EH (cell line): ENCODE results near the gene KIAA1671.

Experiments used
- DNase-seq: peaks from one replicate; pipeline ENCODE4 v3.0.0-alpha.2; 2015; ENCODE audit warnings: low read depth

Gene KIAA1671

DNA sequence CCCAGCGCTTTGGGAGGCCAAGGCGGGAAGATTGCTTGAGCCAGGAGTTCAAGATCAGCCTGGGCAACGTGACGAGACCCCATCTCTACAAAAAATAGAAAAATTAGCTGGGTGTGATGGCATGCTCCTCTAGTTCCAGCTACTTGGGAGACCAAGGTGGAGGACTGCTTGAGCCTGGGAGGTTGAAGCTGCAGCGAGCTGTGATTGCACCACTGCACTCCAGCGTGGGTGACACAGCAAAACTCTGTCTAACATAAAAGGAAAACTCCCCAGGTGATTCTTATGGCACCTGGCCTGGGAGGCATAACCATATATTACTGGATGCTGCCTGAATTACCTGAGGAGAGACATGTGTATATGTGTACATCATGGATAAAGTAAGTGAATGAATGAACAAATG is 29.1 kb downstream of the KIAA1671 start:
- no peak for DNase-seq

DNA sequence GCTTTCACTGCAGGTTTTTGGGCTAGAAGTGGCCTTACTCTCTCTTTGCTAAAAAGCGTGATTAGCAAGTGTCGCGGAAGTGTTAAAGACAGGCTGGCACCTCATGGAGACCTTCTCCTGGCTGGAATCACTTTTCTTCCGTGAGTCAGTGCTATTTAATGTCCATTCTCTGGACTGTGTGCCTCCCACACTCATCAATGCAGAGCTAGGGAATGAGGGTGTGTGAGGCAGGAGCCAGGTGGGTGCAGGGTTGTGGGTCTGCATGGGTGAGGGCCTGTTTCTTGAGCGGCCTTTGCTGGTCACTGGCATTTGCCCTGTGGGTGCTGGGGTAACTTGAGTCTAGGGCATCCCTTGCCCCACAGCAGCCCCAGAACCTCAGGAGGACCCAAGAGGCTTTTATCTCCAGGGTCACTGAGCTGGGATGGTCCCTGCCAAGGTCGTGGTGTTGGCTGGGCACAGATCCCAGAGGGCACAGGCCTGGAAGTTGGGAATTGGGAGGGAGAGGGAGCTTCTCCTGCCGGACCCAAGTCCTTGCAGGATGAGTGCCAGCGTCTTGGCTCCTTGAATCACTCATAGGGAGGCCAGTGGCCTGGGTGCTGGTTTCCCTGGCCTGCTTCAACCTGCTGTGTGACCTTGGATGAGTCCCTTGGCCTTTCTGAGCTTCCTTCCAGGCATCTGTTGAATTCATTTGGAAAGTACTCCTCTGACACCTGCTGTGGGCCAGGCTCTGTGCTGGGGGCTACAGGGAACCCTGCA is 30.0 kb downstream of the KIAA1671 start:
- no peak for DNase-seq

DNA sequence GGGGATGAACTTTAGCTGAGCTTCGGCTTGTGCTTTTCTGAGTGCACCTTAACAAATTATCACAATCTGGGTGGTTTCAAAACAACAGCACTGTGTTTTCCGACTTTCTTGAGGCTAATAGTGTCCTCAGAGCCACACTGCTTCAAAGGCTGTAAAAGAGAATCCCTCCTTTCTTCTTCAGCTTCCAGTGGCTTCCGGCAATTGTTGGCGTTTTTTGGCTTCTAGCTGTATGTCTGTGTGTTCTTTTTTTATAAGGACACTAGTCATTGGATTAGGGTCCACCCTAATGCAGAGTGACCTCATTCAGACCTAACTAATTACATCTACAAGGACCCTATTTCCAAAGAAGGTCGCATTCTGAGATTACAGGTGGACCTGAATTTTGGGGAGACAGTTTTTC is 30.6 kb downstream of the KIAA1671 start:
- no peak for DNase-seq

DNA sequence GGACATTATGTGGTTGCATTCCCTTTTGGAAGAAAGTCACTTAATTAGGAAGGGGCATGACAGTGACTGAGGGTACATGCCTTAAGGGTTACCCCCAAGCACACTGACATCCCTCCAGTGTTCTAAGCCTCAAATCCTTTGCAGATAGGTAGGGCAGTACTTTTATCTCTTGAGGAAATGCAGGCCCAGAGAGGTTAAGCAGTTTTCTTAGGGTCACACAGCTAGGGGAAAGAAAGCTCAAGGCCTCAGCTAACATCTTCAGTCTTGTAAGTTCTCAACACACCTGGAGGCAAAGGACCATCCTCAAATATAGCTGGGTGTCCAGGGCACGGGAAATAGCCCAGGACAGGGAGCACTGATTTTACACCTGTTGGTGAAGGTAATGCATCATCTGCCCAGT is 31.6 kb downstream of the KIAA1671 start:
- DNase-seq = no peak

DNA sequence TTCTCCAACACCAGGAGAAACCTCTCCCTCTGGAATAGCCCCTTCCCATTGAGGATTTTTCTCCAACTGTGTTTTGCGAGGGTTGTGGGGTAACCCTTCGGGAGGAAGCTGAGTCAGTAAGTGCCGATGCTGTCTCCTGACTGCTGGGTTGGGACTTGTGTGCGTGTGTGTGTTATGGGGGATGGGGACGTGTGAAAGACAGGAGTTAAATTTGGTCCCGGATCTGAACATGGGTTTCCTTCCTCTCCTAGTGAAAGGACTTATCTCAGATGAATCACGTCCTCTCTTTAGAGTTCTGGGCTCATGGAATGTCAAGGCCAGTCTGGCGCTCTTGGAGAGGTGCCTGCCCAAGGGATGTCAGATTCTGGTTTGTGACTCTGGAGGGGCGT is 33.3 kb downstream of the KIAA1671 start:
- no peak for DNase-seq

DNA sequence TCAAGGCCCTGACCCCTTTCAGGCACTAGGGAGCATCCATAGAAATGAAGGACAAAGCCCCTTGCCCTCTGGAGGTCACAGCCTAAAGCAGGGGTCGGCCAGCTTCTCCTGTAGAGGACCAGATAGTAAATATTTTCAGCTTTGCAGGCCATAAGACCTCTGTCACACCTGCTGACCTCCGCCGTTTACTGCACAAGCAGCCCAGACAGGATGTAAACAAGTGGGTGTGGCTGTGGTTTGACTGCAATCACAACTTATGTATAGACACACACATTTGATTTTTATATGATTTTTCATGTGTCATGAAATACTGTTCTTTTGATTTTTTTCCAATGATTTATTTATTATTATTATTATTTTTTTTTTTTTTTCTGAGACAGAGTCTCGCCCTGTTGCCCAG is 34.3 kb downstream of the KIAA1671 start:
- no peak for DNase-seq

DNA sequence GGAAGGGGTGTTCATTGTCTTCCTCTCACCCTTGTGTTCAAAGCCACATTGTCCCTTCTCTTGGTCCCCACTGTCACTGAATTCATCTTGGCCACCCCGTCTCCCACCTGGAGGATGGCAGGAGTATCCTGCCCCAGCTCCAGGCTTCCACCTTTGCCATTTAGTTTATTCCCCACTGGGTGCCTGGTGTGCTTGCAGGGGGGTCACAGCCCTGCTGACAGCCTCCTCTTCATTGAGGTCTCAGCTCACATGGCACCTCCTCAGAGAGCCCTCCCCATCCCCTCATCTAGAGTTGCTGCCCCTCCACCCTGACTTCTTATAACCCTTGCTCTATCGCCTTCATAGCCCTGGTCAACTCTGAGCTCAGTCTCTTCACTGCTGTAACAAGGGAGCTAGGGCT is 36.6 kb downstream of the KIAA1671 start:
- DNase-seq = no peak

DNA sequence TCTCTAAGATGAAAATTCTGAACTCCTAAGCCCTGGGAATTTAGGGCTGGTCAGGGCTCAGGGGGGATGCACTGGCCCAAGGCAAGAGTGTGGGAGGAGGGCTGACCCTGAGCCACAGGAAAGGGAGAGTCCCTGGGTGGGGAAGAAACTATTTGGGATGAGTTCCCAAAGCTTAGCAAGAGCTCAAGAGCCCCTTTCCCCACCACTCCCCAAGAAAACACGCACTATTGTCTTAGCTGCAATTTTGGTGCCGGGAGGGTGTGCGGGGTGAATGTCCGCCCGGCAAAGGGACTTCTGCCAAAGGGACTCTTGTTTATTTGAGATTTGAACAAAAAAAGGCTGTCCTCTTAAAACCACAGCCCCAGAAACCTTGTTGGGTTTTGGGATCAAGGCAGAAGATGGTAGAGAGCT is 37.0 kb downstream of the KIAA1671 start:
- DNase-seq = no peak

DNA sequence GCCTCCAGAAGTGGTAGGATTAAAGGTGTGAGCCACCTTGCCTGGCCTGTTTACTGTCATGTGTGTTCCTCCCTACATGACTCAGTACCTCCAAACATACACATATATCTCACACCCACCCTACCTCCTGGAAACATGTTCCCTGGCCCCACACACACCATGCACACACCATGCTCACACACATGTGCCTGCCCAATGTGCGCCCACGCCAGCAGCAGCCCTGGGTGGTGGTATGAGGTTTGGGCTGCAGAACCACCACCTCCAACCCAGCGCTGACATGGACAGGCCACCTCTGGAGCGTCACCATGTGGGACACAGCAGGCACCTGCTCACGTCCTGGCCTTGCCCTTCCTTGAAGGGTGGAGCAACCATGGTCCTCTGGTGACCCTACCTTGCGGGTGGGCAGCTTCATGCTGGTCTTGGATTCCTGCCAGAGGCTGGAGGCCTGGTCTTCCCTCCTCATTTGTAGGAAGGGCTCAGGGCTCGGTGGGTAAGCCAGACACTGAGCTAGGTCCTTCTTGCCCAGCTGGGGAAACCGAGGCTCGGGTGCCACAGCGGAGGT is 37.9 kb downstream of the KIAA1671 start:
- DNase-seq = no peak

DNA sequence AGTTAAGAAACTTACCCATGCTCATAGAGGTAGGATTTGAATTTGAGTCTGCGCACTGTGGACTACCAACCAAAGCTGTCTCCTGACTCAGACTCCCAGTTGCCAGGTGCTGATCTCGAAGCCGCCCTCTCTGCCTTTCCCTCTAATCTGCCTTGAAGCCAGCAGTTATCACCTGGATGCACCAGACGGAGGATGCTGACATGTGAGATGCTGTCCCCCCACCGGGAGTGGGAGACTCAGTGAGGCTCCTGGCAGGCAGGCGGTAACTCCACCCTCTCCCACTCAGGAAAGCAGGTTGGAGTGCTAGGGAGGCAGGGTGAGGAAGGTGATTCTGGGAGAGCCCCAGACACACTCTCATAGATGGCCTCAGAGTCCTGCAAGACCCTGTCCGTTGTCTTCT is 40.4 kb downstream of the KIAA1671 start:
- DNase-seq = no peak

DNA sequence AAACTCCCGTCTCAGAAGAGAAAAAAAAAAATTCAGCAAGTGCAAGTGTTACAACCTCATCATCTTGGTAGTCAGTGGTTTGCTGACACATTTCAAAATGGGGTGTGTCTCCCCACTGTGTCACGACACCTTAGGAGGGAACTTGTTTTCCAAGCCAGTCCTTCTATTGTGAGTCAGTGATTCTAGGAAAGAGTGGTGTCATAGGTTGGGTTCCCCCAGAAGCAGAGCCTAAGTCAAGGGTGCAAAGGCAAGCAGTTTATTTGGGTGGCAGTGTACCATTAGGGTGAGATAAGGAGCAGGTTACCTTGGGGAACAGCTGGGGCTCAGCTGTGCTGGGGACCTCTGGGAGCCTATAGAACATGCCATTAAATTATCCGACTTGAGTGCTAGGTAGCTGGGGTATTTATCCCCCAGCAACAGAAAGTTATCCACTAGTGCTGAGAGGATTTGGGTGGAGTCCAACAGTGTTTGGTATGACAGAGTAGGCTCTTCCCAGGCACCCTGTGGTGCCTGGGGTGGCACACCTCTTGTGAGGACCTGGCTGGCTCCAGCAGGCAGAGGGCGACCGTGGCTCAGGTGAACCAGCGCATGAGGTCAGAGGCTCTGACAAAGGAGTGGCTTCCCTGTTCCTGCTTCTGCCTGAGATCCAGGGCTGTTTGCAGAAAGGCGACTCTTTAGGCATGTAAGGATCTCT is 41.7 kb downstream of the KIAA1671 start:
- DNase-seq = no peak

DNA sequence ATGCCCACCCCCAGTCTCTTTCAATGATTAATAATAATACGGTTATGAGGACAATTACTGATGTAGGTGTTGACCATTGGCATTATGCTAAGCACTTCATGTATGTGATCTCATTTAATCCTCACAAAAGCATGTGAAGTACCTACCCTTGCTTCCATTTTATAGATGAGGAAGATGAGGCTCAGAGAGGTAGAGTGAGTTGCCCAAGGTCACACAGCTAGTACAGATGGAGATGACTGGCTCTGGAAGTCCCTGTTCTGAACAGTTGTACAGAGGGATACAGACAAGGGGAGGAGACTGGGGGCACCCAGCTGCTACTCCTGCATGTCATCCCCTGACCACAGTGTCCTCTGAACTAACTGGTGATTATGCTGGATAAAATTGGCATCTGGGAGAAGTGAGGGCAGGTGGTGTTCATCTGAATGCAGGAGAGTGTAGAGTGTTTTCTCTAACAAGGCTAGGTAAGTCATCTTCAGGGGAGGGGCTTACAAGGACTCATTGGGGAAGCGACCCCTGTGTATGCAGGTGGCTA is 43.2 kb downstream of the KIAA1671 start:
- no peak for DNase-seq

DNA sequence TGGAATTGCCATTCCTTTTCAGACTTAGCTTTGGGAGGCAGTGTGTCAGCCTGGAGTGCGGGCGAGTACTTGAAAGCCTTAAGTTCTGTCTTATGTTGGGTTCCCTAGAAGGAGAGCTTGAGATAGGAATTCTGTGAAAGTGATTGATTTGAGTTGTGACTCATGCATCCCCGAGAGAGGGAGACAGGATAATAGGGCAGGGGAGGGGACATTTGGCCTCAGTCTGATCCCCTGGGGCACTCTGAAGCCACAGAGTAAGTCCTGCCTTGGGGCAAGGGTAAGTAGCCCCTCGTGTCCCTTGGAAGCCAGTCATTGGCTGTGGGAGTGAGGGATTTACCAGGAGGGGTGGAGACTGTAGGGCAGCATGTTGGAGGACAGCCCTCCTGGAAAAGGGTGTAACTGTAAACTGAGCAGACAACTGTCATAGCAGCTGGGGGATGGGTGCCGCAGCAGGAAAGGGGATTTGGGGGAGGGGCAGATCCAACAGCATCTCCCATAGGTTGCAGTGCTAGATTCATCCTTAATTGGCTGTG is 44.0 kb downstream of the KIAA1671 start:
- DNase-seq = no peak

DNA sequence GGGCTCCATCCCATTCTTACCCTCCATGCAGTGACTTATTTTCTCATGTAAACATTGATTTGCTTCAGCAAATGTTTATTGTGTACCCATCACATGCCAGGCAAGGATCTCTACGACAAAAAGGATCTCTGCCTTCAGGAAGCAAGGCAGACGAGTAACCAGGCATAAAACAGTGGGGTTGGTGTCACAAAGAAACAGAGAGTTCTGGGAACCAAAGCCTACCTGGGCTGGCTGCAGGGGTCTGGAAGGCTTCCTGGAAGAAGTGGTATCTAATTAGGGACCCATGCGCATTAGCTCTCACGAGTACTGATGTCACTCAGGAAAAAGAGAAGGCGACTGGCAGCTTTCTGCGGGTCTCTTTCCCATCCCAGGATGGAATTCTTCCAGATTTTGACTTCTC is 44.5 kb downstream of the KIAA1671 start:
- DNase-seq = no peak

DNA sequence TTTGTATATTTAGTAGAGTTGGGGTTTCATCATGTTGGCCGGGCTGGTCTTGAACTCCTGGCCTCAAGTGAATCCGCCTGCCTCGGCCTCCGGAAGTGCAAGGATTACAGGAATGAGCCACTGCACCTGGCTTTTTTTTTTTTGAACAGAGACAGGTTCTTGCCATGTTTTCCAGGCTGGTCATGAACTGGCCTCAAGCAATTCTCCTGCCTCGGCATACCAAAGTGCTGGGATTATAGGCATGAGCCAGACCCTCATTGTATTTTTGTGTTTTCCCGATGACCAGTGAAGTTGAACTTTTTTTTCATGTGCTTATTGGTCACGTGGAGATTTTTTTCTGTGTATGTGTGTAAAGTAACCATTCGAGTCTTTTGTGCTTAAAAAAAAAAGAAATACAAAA is 48.2 kb downstream of the KIAA1671 start:
- DNase-seq = no peak

DNA sequence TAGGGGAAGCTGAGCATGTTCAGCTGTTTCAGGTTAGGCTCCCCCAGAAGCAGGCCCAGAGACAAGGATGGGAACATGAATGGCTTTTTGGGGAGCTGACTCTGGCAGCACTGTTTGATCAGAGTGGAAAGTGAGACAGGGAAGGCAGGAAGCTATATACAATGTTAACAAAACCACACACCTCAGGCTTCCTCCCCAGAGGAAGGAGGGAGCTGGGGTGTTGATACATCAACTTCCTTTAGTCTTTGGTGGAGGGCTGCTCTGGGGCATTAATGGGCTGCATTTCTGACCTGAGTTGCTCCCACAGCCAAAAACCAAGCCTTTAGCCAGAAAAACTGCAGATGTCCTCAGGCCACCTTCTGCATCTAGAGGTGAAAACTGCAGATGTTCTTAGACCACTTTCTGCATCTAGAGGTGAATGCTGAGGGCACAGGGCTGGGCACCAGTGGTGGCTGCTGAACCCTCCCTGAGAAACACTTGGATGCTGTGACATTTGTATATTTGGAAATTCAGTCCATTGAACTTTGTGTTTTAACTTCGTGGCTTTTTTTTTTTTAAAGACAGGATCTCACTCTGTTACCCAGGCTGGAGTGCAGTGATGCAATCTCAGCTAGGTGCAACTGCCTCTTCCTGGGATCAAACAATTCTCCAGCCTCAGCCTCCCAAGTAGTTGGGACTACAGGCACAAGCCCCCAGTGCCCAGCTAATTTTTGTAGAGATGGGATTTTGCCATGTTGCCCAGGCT is 49.9 kb downstream of the KIAA1671 start:
- no peak for DNase-seq

DNA sequence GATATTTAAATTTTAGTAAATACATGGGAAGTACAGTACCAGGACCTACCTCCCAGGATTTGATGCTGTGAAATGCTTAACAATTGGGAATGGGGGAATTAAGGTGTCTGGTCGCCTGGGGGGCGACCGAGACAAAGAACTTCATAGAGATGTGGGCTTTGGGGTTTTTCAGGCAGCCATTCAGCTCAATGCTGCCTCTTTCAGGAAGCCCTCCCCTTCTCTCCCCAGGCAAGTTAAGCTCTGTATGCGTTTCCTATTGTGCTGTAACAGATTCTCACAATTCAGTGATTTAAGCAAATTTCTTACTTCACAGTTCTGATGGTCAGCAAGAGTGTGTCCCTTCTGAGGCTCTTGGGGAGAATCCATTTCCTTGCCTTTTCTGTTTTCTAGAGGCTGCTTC is 53.8 kb downstream of the KIAA1671 start:
- no peak for DNase-seq

DNA sequence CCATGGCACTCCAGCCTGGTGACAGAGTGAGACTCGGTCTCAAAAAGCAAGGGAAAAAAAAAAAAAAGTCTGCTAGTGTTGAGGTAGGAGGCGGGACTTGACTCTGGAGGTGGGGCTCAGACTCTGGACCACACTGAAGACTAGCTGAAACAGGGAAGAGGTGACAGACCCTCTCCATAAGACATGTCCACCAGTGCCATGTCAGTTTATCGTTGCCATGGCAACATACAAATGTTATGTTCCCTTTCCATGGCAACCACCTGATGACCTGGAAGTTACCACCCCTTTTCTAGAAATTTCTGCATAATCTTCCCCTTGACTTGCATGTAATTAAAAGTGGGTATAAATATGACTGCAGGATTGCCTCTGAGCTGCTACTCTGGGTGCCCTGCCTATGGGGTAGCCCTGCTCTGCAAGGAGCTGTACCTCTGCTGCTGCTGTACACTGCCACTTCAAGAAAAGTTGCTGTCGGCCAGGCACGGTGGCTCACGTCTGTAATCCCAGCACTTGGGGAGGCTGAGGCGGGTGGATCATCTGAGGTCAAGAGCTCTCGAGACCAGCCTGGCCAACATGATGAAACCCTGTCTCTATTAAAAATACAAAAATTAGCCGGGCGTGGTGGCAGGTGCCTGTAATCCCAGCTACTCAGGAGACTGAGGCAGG is 55.1 kb downstream of the KIAA1671 start:
- no peak for DNase-seq

DNA sequence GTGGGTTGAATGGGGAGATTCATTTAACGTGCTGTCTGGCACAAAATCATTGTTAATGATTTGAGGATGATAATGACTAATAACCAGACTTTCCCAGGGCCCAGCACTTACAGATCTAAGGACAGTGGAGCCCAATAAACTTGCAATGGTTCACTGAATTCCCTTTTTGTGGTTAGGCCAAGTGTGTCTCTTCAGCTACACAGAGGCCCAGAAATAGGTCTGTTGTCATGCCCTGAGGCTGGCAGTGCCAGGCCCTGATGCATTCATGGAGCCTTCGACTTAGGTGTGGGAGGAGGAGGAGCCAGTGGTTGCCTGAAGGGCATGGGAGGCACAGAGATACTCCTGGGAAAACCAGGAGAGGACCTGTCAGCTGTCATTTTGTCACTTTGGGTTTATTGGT is 56.1 kb downstream of the KIAA1671 start:
- DNase-seq = no peak

DNA sequence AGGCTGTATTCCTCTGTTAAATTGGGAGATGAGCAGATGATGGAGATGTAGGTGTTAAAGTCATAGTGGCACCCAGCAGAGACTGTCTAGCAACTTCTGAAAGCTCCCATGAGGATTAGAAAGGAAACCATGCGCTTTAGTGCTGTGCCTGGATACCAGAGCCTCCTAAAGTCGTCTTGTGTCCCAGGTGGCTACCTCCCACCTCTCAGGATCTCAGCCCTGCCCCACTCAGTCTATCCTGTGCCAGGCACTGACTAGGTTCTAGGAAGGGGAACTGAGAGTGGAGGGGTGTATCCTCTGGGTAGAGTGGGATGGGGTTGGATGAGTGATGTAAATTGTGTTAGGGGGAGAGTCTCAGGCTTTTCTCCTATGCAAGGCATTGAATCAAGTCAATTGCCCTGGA is 60.2 kb downstream of the KIAA1671 start:
- DNase-seq = no peak

DNA sequence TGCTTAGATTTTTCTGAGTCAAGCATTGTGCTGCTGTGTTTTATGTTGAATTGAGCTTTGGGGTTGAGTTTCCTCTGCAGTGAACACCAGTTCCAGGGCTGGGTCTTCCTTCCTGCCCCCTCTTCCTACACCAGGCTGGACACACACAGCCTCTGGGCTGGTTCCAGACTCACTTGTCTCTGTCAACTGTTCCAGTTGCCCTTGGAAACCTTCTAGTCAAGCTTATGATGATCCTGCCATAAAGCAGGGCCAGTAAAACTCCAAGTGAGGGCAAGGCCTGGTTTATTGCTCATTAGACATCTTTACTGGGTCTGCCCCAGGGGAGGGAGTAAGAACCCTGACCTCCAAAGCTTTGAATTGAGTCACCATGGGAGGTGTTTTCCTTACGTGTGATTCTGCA is 61.1 kb downstream of the KIAA1671 start:
- no peak for DNase-seq
